Activated T-helper 1 cell treated with anti-CD3 and anti-CD28 coated beads, Interleukin-12 subunit alpha, Interleukin-12 subunit beta, Interleukin-2, Interleukin-4 antibody, amounts not matched to agents 30 ng/mL and 10 ng/mL and 1 ng/mL, durations not matched to agents 14 hours and 24 hours and 36 hours (primary cell): ENCODE data around the gene TNFSF11. TPM values are rescaled to one million over a fixed set of nuclear protein-coding genes. Genes with fewer than 3 reads are reported as not detected.

Experiments
- DNase-seq: peaks from one replicate; pipeline ENCODE4 v3.0.0; 2021; ENCODE audit warnings: low spot score
- H3K27ac Mint-ChIP-seq: one replicate; pipeline ENCODE4 v1.8.0; 2021; ENCODE audit warnings: mild to moderate bottlenecking, mixed read lengths
- H3K27me3 Mint-ChIP-seq: one replicate; pipeline ENCODE4 v1.8.0; 2022; ENCODE audit warnings: mild to moderate bottlenecking, moderate library complexity, mixed read lengths; ENCODE audit not compliant: insufficient read depth
- H3K36me3 Mint-ChIP-seq: one replicate; pipeline ENCODE4 v1.8.0; 2021; ENCODE audit warnings: low read depth, mixed read lengths
- H3K4me1 Mint-ChIP-seq: one replicate; pipeline ENCODE4 v1.8.0; 2021; ENCODE audit warnings: low read depth, mixed read lengths
- H3K4me3 Mint-ChIP-seq: one replicate; pipeline ENCODE4 v1.8.0; 2021; ENCODE audit warnings: mild to moderate bottlenecking, moderate library complexity, mixed read lengths
- H3K9me3 Mint-ChIP-seq: one replicate; pipeline ENCODE4 v1.8.0; 2021; ENCODE audit warnings: mixed read lengths
- intact Hi-C: fragments of 100-400 bp; cut with micrococcal nuclease; formaldehyde crosslinking; loops from one replicate; pipeline ENCODE4 v1.15.1; 2024
- total RNA-seq: library from RNA; stranded (reverse); gene quantifications from 2 replicates; pipeline ENCODE4 v1.2.3, GENCODE V29; 2022

Gene TNFSF11
- total RNA-seq, 1 donor from 2014 or later = 1.2 TPM

GRCh38 chr13:42654722-42655121 is 80.8 kb downstream of the TNFSF11 start:
- no peaks in the 10 kb centered on the region for H3K36me3 Mint-ChIP-seq

GRCh38 chr13:42656161-42656560 is 82.2 kb downstream of the TNFSF11 start:
- H3K36me3 Mint-ChIP-seq = no peaks in the 10 kb centered on the region
- peaks cover 44% of the 10 kb centered on the region for H3K27me3 Mint-ChIP-seq
- no peak overlapping the region for H3K4me3 Mint-ChIP-seq
- H3K9me3 Mint-ChIP-seq = no peaks in the 10 kb centered on the region
- H3K27ac Mint-ChIP-seq = no peak overlapping the region
- no peaks in the 10 kb centered on the region for H3K4me1 Mint-ChIP-seq
- DNase-seq = no peak
- intact Hi-C loops = no loop called here

More at GRCh38 chr13:42654722-42655121, 80.8 kb downstream of the TNFSF11 start:
- Mint-ChIP-seq H3K4me3 (no peak overlapping the region), H3K9me3 (no peaks in the 10 kb centered on the region), H3K4me1 (no peaks in the 10 kb centered on the region), H3K27ac (no peak overlapping the region), H3K27me3 (peaks cover 40% of the 10 kb centered on the region)
- intact Hi-C loops = no loop called here
- no peak for DNase-seq

- H3K27ac Mint-ChIP-seq = no peak overlapping the region
- peaks cover 41% of the 10 kb centered on the region for H3K27me3 Mint-ChIP-seq
These were observed 83.0 kb downstream of the TNFSF11 start for GRCh38 chr13:42656958-42657357.

More at GRCh38 chr13:42656958-42657357, 83.0 kb downstream of the TNFSF11 start:
- DNase-seq = no peak
- Mint-ChIP-seq H3K9me3 (no peaks in the 10 kb centered on the region), H3K36me3 (no peaks in the 10 kb centered on the region), H3K4me1 (no peaks in the 10 kb centered on the region), H3K4me3 (no peak overlapping the region)
- intact Hi-C loops = no loop called here

Other genes starting within 250 kb of the TNFSF11 start
- not detected in 2 replicates for gene FAM216B, start 207.4 kb downstream of the TNFSF11 start, total RNA-seq